NCI-H2227 (cell line): ENCODE data around the gene TRHDE.

ENCODE experiments used
- DNase-seq: peaks from one replicate; lab custom pipeline; 2025; ENCODE audit not compliant: unreplicated experiment; lab: John Stamatoyannopoulos, UW

The TRHDE gene

DNA sequence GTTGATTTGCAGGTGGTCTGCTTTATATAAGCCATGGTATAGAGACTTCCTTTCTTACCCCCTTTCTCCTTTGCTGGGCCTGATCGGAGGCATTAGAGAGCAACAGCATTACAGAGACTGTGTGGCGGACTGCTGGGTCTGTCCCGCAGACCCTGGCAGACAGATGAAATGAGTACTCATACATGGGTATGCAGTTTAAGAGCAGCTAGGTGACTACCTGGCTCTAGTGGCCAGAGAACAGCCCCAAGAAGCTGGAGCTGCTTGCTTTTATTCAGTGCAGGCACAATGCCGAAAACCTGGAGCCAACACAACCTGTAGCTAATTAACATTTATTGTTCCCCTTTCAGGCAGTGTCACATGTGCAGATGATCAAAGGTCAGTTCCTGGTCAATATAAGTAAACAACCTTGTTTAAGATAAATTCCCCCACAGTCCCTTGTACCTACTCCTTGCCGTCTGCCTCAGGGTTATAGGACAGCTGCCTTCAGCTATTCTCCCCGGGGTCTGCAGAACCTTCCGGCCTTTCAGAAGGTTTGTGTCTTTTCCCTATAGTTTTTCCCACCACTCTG, 160.0 kb downstream of the TRHDE start:
- DNase-seq: no peak

GRCh38 chr12:72433298-72433697, 161.1 kb downstream of the TRHDE start:
- no peak for DNase-seq

GRCh38 chr12:72434999-72435398, 162.8 kb downstream of the TRHDE start:
- no peak for DNase-seq

DNA sequence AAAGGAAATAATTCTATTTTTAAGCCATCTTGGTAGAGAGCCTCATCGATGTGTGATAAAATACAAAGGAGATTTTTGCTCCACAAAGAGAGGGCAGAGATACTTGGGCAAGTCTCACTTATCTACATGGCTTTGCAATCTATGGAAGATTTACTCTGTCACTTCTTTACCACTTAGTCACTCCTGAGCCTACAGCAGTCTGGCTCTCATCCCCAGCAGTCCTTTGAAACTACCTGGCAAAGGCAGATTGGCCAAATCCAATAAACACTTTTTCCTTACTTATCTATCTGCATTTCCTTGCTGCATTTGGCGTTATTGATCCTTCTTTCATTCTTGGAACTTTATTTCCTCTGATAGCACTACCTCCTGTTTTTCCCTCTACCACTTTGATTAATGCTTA, 170.0 kb downstream of the TRHDE start:
- DNase-seq: no peak

- DNase-seq: no peak
Measured at GRCh38 chr12:72444125-72444524, 172.0 kb downstream of the TRHDE start.

DNA sequence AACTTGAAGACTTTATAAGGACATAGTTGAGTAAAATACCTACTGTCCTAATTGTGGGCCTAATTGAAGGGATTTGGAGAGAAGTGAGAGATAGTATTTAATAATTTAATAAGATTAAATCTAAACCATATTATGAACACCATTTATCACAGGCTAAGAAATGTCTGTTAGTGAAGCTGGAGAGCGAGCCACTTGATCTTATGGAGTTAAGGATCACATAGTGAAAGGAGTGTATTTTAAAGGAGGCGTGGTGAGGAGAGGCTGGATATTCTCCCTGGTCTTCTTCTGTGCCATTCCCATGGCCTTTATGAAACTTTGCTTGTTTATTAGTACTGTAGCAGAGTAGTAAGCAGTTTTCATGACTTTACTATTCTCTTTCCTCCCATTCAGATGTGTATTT, 172.4 kb downstream of the TRHDE start:
- DNase-seq: no peak

DNA sequence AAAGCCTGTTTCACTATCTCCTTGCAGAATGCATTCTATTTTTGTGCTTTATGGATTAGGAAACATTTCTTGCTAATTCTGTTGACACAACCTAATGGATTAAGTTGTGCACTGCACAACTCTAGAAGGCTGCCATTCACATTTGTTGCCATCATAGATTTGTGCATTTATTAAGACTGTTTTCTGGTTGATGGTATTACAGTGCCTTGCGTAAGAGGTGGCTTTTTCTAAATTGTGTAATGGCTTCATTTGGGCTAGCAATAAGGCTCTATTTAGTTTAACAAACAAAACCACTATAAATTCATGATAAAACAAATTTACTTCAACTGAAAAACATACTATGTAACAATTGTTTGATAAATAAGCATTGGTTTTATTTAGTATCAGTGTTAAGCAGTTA, 175.9 kb downstream of the TRHDE start:
- no peak for DNase-seq

DNA sequence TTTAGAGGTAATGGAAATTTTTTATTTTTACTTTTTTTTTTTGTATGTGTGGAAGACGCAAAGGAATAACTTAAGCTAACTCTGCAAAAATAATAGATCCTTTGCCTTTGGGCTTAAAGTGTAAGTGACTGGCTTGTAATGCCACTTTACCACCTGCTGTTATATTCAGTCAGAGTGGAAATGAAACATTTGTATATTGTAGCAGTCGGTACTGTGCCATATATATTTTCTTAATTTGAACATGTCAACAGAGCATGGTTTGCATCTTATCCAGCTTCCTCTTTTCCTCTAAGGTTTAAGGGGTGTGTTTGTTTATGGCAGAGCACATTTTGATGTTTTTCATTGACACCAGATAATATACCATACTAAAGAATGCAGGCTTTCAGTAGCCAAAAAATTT, 176.6 kb downstream of the TRHDE start:
- DNase-seq: peak; percentile 9

DNA sequence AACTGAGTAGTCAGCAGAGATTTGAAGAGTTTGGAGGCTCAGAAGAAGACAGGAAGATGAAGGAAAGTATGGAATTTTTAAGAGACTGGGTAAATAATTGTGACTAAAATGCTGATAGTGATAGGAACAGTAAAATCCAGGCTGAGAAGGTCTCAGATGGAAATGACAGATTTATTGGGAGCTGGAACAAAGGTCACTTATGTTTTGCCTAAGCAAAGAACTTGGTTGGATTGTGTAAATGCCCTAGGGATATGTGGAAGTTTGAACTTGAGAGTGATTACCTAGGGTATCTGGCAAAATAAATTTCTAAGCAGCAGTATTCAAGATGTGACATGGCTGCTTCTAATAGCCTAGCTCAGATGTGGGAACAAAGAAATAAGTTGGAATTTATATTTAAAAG, 180.9 kb downstream of the TRHDE start:
- no peak for DNase-seq

GRCh38 chr12:72453550-72453949, 181.4 kb downstream of the TRHDE start:
- no peak for DNase-seq

DNA sequence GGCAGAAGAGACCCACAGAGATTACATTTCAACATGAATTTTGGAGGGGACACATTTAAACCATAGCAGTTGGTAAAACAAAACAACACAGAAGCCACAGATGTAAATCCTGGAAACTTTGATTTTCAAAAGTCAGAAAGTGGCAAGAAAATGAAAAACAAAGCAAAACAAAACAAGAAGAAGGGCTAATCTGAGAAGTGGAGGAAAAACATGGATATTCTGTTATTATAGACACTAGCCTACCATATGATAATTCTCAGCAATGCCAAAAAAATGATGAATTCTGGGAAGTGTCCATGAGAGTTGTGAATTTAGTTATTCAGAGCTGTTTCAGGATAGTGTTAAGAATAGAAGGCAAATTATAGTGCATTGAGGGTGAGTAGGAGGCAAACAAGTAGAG, 192.3 kb downstream of the TRHDE start:
- DNase-seq: no peak

- no peak for DNase-seq
Measured at GRCh38 chr12:72465155-72465554, 193.0 kb downstream of the TRHDE start.

DNA sequence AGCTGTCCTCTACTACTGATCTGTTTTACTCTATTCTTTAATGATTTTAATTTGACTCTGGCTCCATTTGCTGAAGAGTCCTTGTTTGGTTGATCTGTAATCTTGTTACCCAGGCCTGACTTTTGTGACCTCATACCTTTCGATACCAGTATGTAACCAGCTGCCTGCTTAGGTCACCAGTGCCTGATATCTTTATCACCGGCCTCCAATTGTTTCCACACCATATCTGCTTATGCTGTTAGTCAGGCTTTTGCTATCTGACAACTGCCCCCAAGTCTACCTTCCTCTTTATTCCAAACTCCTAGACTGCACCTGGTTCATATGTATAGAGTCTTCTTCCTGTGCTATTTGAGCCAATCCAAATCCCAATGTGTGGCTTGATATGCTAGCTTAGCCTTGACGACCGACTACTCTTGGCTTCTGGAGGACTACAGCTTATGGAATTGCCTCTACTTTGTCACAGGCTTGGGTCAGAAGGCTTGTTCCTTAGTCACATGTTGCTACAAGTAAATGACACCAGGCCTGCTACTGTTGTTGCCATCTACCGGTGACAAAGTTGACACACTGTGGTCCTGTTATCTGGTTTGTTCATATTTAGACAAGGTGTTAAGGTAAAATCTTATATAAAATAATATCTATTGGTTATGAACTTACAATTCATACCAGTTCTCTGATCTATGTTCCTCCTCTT, 193.9 kb downstream of the TRHDE start:
- no peak for DNase-seq

DNA sequence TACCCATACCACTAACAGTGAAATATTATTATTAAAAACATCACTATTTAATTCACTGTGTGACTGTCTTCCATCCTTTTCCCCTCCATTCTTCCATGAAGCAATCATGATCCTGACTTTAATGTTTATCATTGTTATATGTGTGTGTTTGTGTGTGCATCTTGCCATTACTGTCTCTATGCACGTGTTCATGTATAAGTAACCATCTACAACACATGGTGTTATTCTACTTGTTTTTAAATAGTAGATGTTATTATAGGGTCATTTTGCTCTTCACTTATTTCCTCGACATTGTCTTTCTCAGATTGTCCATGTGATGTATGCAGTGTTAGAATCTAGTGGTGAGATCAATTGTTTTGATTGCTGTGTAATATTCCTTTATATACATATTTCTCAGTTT, 195.8 kb downstream of the TRHDE start:
- no peak for DNase-seq

DNA sequence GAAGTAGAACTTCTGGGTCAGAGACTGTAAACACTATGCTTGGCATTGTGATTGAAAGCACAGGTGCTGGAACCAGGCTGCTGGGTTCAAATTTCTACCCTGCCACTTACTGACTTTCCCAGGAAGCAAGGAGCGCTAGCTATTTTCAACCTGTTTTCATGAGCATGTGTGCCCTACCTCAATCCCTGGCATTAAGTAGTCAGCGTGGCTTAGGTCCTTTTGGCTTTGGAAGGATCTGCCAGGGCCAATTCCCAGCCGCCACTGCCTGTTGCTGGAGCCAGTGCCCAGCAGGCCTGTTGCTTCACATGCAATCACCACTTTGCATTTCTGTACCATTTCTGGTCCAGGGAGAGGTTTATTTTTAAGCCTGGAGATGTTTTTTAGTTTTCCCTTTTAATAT, 196.3 kb downstream of the TRHDE start:
- DNase-seq: no peak

DNA sequence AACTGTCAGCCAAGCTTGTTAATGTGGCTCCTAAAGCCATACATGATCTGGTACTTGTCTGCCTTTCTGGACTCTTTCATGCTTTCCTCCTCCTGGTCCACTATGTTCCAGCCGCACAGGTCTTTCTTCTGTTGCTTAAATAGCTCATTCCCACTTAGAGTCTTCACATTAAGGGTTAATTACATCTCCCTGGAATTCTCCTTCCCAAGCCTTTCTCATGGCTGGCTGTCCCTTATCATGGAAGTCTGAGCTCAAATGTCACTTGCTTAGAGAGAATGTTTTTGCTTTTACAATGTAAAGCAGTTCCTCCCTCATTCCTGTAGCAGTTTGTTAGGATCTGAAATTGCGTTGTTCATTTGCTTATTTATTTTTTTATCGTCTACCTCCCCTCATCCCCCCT, 199.6 kb downstream of the TRHDE start:
- no peak for DNase-seq

- DNase-seq: no peak
Measured at GRCh38 chr12:72472350-72472749, 200.2 kb downstream of the TRHDE start.

DNA sequence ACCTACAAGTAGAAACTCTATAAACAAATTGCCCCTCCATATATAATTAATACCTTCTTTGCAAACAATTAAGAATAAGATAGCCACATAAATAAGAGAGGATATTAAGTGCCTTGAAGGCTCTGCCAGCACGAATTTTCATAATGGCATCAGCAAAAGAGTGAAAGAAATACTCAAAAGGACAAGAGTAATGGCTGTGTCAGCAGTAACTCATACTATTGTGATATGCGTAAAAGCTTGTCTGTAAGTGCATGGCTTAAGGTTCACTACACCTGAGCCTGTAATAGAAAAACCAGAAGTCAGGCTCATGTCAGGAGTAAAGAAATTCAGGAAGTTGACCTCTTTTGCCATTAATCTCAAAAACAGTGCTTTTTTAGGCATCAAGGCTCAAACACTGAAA, 204.1 kb downstream of the TRHDE start:
- DNase-seq: no peak

GRCh38 chr12:72485017-72485701, 213.0 kb downstream of the TRHDE start:
- no peak for DNase-seq

GRCh38 chr12:72491426-72491825, 219.3 kb downstream of the TRHDE start:
- DNase-seq: no peak

GRCh38 chr12:72493407-72493806, 221.2 kb downstream of the TRHDE start:
- no peak for DNase-seq

DNA sequence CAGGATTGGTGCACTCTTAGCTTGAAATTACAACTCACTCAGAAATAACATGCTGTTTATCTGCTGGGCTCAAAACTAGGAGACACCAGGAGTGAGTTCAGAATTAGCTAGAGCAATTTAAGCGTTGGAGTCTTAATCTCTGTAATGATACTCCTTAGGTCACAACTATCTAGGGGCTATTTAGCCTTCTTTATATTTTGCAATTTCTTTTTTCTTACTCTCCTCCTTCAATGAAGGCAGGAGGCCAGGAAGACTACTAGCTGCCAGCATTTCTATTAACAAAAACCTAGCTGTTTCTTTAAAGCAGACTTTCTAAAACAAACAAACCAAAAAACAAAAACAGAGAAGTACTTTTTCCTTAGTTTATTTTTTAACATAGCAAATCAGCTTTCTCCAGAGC, 226.2 kb downstream of the TRHDE start:
- DNase-seq: peak; percentile 21

DNA sequence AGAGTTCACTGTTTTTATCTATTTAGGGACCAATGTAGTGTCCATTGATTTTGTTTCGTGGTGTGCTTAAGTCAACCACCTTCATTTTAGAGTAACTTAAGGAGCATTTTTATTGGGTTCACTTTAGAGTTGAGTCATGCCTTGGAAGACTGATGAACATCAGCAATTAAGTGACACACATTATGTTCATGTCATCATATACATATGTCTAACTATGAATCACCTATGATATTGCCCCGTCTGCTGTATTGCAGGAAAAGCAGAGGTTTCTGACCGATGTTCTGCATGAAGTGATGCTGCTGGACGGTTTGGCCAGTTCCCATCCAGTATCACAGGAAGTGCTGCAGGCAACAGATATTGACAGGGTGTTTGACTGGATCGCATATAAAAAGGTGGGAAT, 227.1 kb downstream of the TRHDE start:
- no peak for DNase-seq
